GM19455 (cell line): Measurements from ENCODE around the gene PCA3.

Experiments
- ATAC-seq: cut with Tn5 transposase; IDR thresholded peaks from one replicate; pipeline ENCODE4 v1.9.1; 2021; ENCODE audit not compliant: unreplicated experiment

Gene PCA3

GRCh38 chr9:76820431-76820830, 56.2 kb downstream of the PCA3 start:
- ATAC-seq, result no peak

GRCh38 chr9:76827296-76828080, 63.2 kb downstream of the PCA3 start:
- ATAC-seq, result no peak

GRCh38 chr9:76828447-76828846, 64.2 kb downstream of the PCA3 start:
- no peak for ATAC-seq

- no peak for ATAC-seq
Measured at GRCh38 chr9:76835571-76836283, 71.5 kb downstream of the PCA3 start.
